Ovary (tissue), 9 donors: Measurements from ENCODE around the gene TTC21A. TPM values are rescaled to one million over a fixed set of nuclear protein-coding genes. Genes with fewer than 3 reads are reported as not detected.

ENCODE experiments used
- DNase-seq, 5 donors: peaks; one replicate each; pipeline ENCODE4 v3.0.0-alpha.2; 2019 to 2020
- H3K27ac ChIP-seq, 2 donors: fragments of 200-600 bp; one replicate each; pipeline versions ENCODE4 v1.5.1 to v1.8.0; 2019 to 2022
- H3K27me3 ChIP-seq: fragments of 200-600 bp; one replicate; pipeline ENCODE4 v1.8.0; 2022
- H3K36me3 ChIP-seq: fragments of 200-600 bp; sonication (generic); one replicate; pipeline ENCODE4 v1.5.1; 2019
- H3K4me1 ChIP-seq: one replicate; pipeline ENCODE4 v1.8.1; 2013; ENCODE audit warnings: mild to moderate bottlenecking, moderate library complexity; ENCODE audit not compliant: insufficient read depth
- H3K4me3 ChIP-seq: fragments of 200-600 bp; sonication (generic); one replicate; pipeline ENCODE4 v1.5.1; 2017
- H3K9me3 ChIP-seq, 2 donors: fragments of 200-600 bp in 1 of 2; sonication (generic) in 1 of 2; one replicate each; pipeline versions ENCODE4 v1.5.1 to v1.8.1; 2013 to 2019; ENCODE audit warnings: mild to moderate bottlenecking in 1 of 2, moderate library complexity in 1 of 2
- CTCF ChIP-seq, 3 donors: fragments of 450-650 bp in 2 of 3; fragments of 200-600 bp in 1 of 3; IDR thresholded peaks; one replicate each; pipeline versions ENCODE4 v1.5.1 to v1.8.0; 2016 to 2022; ENCODE audit warnings: antibody characterized with exemption in 3 of 3, mild to moderate bottlenecking in 1 of 3
- EP300 ChIP-seq: sonication (generic); formaldehyde crosslinking; IDR thresholded peaks from one replicate; pipeline ENCODE4 v1.6.1; 2017; ENCODE audit warnings: antibody characterized with exemption
- POLR2A ChIP-seq: fragments of 450-650 bp; IDR thresholded peaks from one replicate; pipeline ENCODE4 v1.6.1; 2017; ENCODE audit warnings: antibody characterized with exemption, mild to moderate bottlenecking, moderate library complexity
- WGBS, 3 donors: extraction: QIAGEN DNeasy Blood & Tissue Kit in 1 of 3; methylation state at CpG; one replicate each; pipeline versions ENCODE4 v1.1.5 to v1.1.7; 2013 to 2017; 5-methylcytosine and 5-hydroxymethylcytosine counted together
- intact Hi-C, 4 donors: fragments of 100-400 bp; cut with DNase I; formaldehyde crosslinking; loops; one replicate each; pipeline versions ENCODE4 v1.11.0 to v1.15.1; 2022 to 2023
- polyA plus RNA-seq, 2 donors: library from polyadenylated mRNA; stranded (reverse); fragments of 200-250 nt in 1 of 2; fragments of 350-450 nt in 1 of 2; fragmentation: Illumina TruSeq in 1 of 2; extraction: RNeasy Lipid Tissue Mini Kit (QIAGEN cat#74804) in 1 of 2; gene quantifications; one replicate each; pipeline ENCODE4 v1.2.3, GENCODE V29; 2013 to 2014
- total RNA-seq, 7 donors: library from RNA; depleted of rRNA in 2 of 7; stranded (reverse); fragments of >200 nt in 2 of 7; fragmentation: NEBNext Ultra II Directional in 3 of 7; extraction: Animal tissue kit (Norgen Biotek cat#: 25700) in 3 of 7; gene quantifications; one replicate each; pipeline versions ENCODE4 v1.1.0 to v1.2.4, GENCODE V29; 2016 to 2023
- donor health status: DM: no; HTN: no; CAD: no; lungs with moderate emphysema.
- donor health status: DM: no; HTN: no; CAD: no.
- donor health status: Bipolar disorder and iron deficiency.
- donor health status: DM: yes; HTN: yes; CAD: no.
- donor health status: DM: no; HTN: no; CAD: no.
- donor health status: DM: yes; HTN: yes; CAD: no.

Gene TTC21A
- total and polyA plus RNA-seq, 9 donors, result 4.2 to 21.4 (median 6.6) TPM

DNA sequence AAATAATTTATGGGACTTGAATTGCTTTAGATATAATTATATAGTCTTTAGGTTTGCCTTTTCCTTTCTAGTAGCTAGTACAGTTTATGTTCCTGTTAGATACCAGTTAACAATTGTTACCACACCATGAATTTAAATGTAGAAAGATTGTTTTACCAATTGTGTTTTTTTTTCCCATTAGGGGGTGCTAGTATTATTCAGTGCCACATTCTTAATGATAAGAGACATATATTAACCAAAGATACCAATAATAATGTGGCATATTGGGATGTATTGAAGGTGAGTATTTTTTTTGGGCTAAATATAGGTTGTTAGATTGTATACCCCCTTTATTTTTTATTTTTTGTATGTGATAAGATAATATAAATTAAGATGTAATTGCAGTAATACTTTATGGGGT, 27.9 kb upstream of the TTC21A start:
- Histone ChIP-seq H3K27ac (no peak overlapping the region), H3K9me3 (no peaks in the 10 kb centered on the region), H3K4me3 (no peak overlapping the region), H3K36me3 (no peaks in the 10 kb centered on the region), H3K27me3 (no peaks in the 10 kb centered on the region), H3K4me1 (no peaks in the 10 kb centered on the region)
- intact Hi-C loops, result no loop called here
- no peak for DNase-seq
- TF ChIP-seq POLR2A (no peak), CTCF (IDR thresholded peaks at IDR 0.05) (no peak), EP300 (no peak)

- Histone ChIP-seq H3K36me3 (no peaks in the 10 kb centered on the region), H3K27me3 (no peaks in the 10 kb centered on the region), H3K4me3 (no peak overlapping the region), H3K27ac (no peak overlapping the region), H3K4me1 (no peaks in the 10 kb centered on the region), H3K9me3 (no peaks in the 10 kb centered on the region)
- DNase-seq, result no peak
- intact Hi-C loops, result no loop called here
- TF ChIP-seq POLR2A, result no peak
- no peak for TF ChIP-seq CTCF (IDR thresholded peaks at IDR 0.05)
- no peak for TF ChIP-seq EP300
Observed at GRCh38 chr3:39080026-39080425, 27.5 kb upstream of the TTC21A start.

DNA sequence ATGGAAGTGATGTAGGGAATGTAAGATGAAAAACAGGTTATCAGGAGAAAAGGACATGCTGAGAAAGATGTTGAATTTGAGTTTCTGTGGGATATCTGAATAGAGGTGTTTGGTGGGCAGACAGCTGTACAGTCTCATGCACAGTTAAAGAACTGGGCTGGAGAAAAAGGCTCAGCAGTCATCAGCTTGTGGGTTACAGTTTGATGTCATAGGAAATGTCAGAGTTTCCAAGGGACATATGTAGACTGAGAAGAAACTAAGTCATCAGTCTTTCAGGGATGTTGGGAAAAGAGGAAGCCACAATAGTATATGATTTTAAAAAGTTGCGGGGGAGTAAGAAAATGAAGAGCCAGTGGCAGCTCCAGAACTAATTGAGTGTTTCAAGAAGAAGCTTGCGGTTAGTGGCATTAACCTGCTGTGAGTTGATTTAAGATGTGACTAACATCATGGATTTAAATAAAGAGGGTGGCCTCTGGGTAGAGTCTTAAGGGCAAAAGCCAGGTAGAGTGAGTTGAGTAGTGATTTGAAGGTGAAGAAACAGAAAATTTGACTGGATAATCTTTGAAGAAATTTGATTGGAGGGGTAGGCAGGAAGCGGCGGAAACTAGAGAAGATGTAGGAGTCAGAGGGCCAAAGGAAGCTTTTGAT, 24.7 kb upstream of the TTC21A start:
- Histone ChIP-seq H3K27me3 (no peaks in the 10 kb centered on the region), H3K27ac (no peak overlapping the region), H3K36me3 (no peaks in the 10 kb centered on the region), H3K4me1 (peaks cover 2% of the 10 kb centered on the region), H3K4me3 (no peak overlapping the region), H3K9me3 (no peaks in the 10 kb centered on the region)
- no peak for DNase-seq
- WGBS, 3 donors, result 96 to 98% (median 96%) methylated on average over 4 of the region's 4 CpGs
- intact Hi-C loops, result no loop called here
- TF ChIP-seq EP300, result no peak
- no peak for TF ChIP-seq POLR2A
- TF ChIP-seq CTCF (IDR thresholded peaks at IDR 0.05), result no peak

DNA sequence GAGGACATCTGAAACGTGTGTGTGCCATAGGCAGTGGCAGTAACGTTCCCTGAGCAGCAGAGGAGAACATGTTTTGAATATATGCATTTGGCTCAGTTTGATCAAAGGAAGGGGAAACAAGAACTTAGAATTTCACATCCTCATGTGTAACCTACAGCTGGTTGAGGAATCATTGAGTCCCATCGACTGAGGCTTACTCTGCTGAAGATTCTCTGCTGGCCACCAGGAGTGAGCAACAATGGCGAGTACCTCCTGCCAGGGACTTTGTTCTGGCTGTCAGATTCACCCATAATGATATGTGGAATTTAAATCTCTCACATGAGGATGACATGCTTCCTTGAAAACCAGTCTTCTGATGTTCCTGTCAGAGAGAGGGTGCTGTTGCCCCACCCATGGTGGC, 21.3 kb upstream of the TTC21A start:
- H3K4me3 ChIP-seq, result no peak overlapping the region
- no peaks in the 10 kb centered on the region for H3K9me3 ChIP-seq
- peaks cover 2% of the 10 kb centered on the region for H3K4me1 ChIP-seq
- H3K27me3 ChIP-seq, result no peaks in the 10 kb centered on the region
- H3K36me3 ChIP-seq, result no peaks in the 10 kb centered on the region
- intact Hi-C loops, result no loop called here
- 90 to 93% (median 91%) methylated on average over 4 of the region's 4 CpGs for WGBS, 3 donors
- no peak overlapping the region for H3K27ac ChIP-seq
- no peak for DNase-seq
- TF ChIP-seq EP300, result no peak
- TF ChIP-seq POLR2A, result no peak
- no peak for TF ChIP-seq CTCF (IDR thresholded peaks at IDR 0.05)
